ENCODE results near the gene FBXW10B.
"Not testable (repeated sequence)": the region's sequence is repeated elsewhere in the genome, so short reads cannot be mapped to it uniquely, and the experiment has no call there.

Gene FBXW10B

GRCh38 chr17:15629991-15630390, 10.5 kb upstream of the FBXW10B start:
- DNase-seq, result not testable (repeated sequence)

- DNase-seq, result not testable (repeated sequence)
These were observed 4.2 kb upstream of the FBXW10B start for GRCh38 chr17:15623661-15624209.

- DNase-seq, result not testable (repeated sequence)
These were observed 3.8 kb upstream of the FBXW10B start for GRCh38 chr17:15623255-15623654.

- not testable (repeated sequence) for DNase-seq
These were observed 2.6 kb upstream of the FBXW10B start for GRCh38 chr17:15622124-15622523.

GRCh38 chr17:15616828-15617227, 2.7 kb downstream of the FBXW10B start:
- not testable (repeated sequence) for DNase-seq

- DNase-seq, result not testable (repeated sequence)
These were observed 3.7 kb downstream of the FBXW10B start for GRCh38 chr17:15615850-15616249.

GRCh38 chr17:15613111-15613510, 6.4 kb downstream of the FBXW10B start:
- DNase-seq, result not testable (repeated sequence)

GRCh38 chr17:15592960-15593359, 26.5 kb downstream of the FBXW10B start:
- not testable (repeated sequence) for DNase-seq

- DNase-seq, result not testable (repeated sequence)
These were observed 27.5 kb downstream of the FBXW10B start for GRCh38 chr17:15591986-15592385.

GRCh38 chr17:15590844-15591243, 28.7 kb downstream of the FBXW10B start:
- not testable (repeated sequence) for DNase-seq

GRCh38 chr17:15589544-15590536, 29.7 kb downstream of the FBXW10B start:
- not testable (repeated sequence) for DNase-seq

- DNase-seq, result not testable (repeated sequence)
These were observed 31.5 kb downstream of the FBXW10B start for GRCh38 chr17:15588017-15588416.

GRCh38 chr17:15583313-15583712, 36.2 kb downstream of the FBXW10B start:
- DNase-seq, result not testable (repeated sequence)

- not testable (repeated sequence) for DNase-seq
These were observed 38.0 kb downstream of the FBXW10B start for GRCh38 chr17:15581462-15581861.

GRCh38 chr17:15576848-15577247, 42.7 kb downstream of the FBXW10B start:
- not testable (repeated sequence) for DNase-seq

GRCh38 chr17:15574660-15575059, 44.8 kb downstream of the FBXW10B start:
- DNase-seq, result not testable (repeated sequence)

GRCh38 chr17:15573870-15574269, 45.6 kb downstream of the FBXW10B start:
- DNase-seq, result not testable (repeated sequence)

All from GOT3 (cell line).